Testis (tissue), 3 donors: ENCODE data around the gene CDK17. TPM values are rescaled to one million over a fixed set of nuclear protein-coding genes. Genes with fewer than 3 reads are reported as not detected.

Experiments
- DNase-seq: peaks from one replicate; pipeline ENCODE4 v3.0.0-alpha.2; 2019
- H3K27ac ChIP-seq, 2 donors: fragments of 200-600 bp; sonication (generic); one replicate each; pipeline ENCODE4 v1.5.1; 2019
- H3K27me3 ChIP-seq: fragments of 200-600 bp; sonication (generic); one replicate; pipeline ENCODE4 v1.5.1; 2019
- H3K36me3 ChIP-seq: fragments of 200-600 bp; sonication (generic); one replicate; pipeline ENCODE4 v1.5.1; 2017; ENCODE audit warnings: low read depth; ENCODE audit errors: missing control alignments
- H3K4me1 ChIP-seq: fragments of 200-600 bp; sonication (generic); one replicate; pipeline ENCODE4 v1.5.1; 2019
- H3K4me3 ChIP-seq, 2 donors: fragments of 200-600 bp; sonication (generic); one replicate each; pipeline ENCODE4 v1.5.1; 2017 to 2019
- H3K9me3 ChIP-seq: fragments of 200-600 bp; sonication (generic); one replicate; pipeline ENCODE4 v1.5.1; 2017
- CTCF ChIP-seq, 3 experiments: fragments of 450-650 bp in 2 of 3; fragments of 200-600 bp in 1 of 3; sonication (generic) in 1 of 3; IDR thresholded peaks; one replicate each; pipeline ENCODE4 v1.5.1; 2016 to 2019; ENCODE audit warnings: antibody characterized with exemption in 3 of 3, mild to moderate bottlenecking in 2 of 3, moderate library complexity in 1 of 3
- POLR2A ChIP-seq: fragments of 450-650 bp; IDR thresholded peaks from one replicate; pipeline ENCODE4 v1.6.1; 2017; ENCODE audit warnings: antibody characterized with exemption, mild to moderate bottlenecking, moderate library complexity
- WGBS, 2 donors: methylation state at CpG; one replicate each; pipeline ENCODE4 v1.1.5; 2018; 5-methylcytosine and 5-hydroxymethylcytosine counted together
- intact Hi-C: fragments of 100-400 bp; cut with DNase I; formaldehyde crosslinking; loops from one replicate; pipeline ENCODE4 v1.15.1; 2023; ENCODE audit warnings: low total_unique reads
- polyA plus RNA-seq: library from polyadenylated mRNA; stranded (reverse); fragments of 350-450 nt; fragmentation: Illumina TruSeq; extraction: RNeasy Lipid Tissue Mini Kit (QIAGEN cat#74804); gene quantifications from one replicate; pipeline ENCODE4 v1.2.3, GENCODE V29; 2014; ENCODE audit warnings: low read depth, low replicate concordance; ENCODE audit not compliant: insufficient read depth
- total RNA-seq, 2 donors: library from RNA; depleted of rRNA; stranded (reverse); fragments of >200 nt; gene quantifications; one replicate each; pipeline ENCODE4 v1.2.3, GENCODE V29; 2016

Gene CDK17
- total and polyA plus RNA-seq, 3 donors from 2014 or later: 40.7 to 100.0 (median 91.5) TPM

- intact Hi-C loops: no loop called here
- H3K27me3 ChIP-seq: no peaks in the 10 kb centered on the region
- no peak for DNase-seq
- no peaks in the 10 kb centered on the region for H3K36me3 ChIP-seq
- H3K4me1 ChIP-seq: no peaks in the 10 kb centered on the region
- TF ChIP-seq CTCF (IDR thresholded peaks at IDR 0.05) (no peak), POLR2A (no peak)
- no peak overlapping the region for H3K27ac ChIP-seq
- H3K9me3 ChIP-seq: no peaks in the 10 kb centered on the region
- H3K4me3 ChIP-seq: no peak overlapping the region
These were observed 125.9 kb downstream of the CDK17 start for GRCh38 chr12:96274331-96274730.

GRCh38 chr12:96271469-96272199, 128.6 kb downstream of the CDK17 start:
- intact Hi-C loops: no loop called here
- H3K27ac ChIP-seq: no peak overlapping the region
- no peaks in the 10 kb centered on the region for H3K27me3 ChIP-seq
- WGBS, 2 donors: 76 to 80% methylated on average over 8 of the region's 8 CpGs
- TF ChIP-seq CTCF (IDR thresholded peaks at IDR 0.05): no peak
- no peak overlapping the region for H3K4me3 ChIP-seq
- H3K4me1 ChIP-seq: no peaks in the 10 kb centered on the region
- H3K9me3 ChIP-seq: no peaks in the 10 kb centered on the region
- no peak for DNase-seq
- no peaks in the 10 kb centered on the region for H3K36me3 ChIP-seq

- 84 to 89% methylated on average over 2 of the region's 2 CpGs for WGBS, 2 donors
These were observed 134.0 kb downstream of the CDK17 start for GRCh38 chr12:96266238-96266637.

GRCh38 chr12:96265836-96266235, 134.4 kb downstream of the CDK17 start:
- intact Hi-C loops: no loop called here
- Histone ChIP-seq H3K27me3 (no peaks in the 10 kb centered on the region), H3K36me3 (no peaks in the 10 kb centered on the region), H3K9me3 (no peaks in the 10 kb centered on the region), H3K4me1 (no peaks in the 10 kb centered on the region), H3K27ac (no peak overlapping the region), H3K4me3 (no peak overlapping the region)
- 91 to 94% methylated on average over 1 of the region's 1 CpG for WGBS, 2 donors
- TF ChIP-seq POLR2A (no peak), CTCF (IDR thresholded peaks at IDR 0.05) (no peak)
- no peak for DNase-seq

More at GRCh38 chr12:96266238-96266637, 134.0 kb downstream of the CDK17 start:
- TF ChIP-seq CTCF (IDR thresholded peaks at IDR 0.05): no peak
- TF ChIP-seq POLR2A: no peak
- intact Hi-C loops: no loop called here
- Histone ChIP-seq H3K4me3 (no peak overlapping the region), H3K27me3 (no peaks in the 10 kb centered on the region), H3K4me1 (no peaks in the 10 kb centered on the region), H3K36me3 (no peaks in the 10 kb centered on the region), H3K27ac (no peak overlapping the region), H3K9me3 (no peaks in the 10 kb centered on the region)
- no peak for DNase-seq

GRCh38 chr12:96265400-96265799, 134.8 kb downstream of the CDK17 start:
- no peaks in the 10 kb centered on the region for H3K9me3 ChIP-seq
- H3K36me3 ChIP-seq: no peaks in the 10 kb centered on the region
- TF ChIP-seq CTCF (IDR thresholded peaks at IDR 0.05): no peak
- H3K4me1 ChIP-seq: no peaks in the 10 kb centered on the region
- no peak overlapping the region for H3K4me3 ChIP-seq
- no peak overlapping the region for H3K27ac ChIP-seq
- no peak for DNase-seq
- WGBS, 2 donors: 84 to 96% methylated on average over 2 of the region's 2 CpGs
- no peaks in the 10 kb centered on the region for H3K27me3 ChIP-seq
- intact Hi-C loops: no loop called here
